Measurements from ENCODE around the gene CP. TPM values are rescaled to one million over a fixed set of nuclear protein-coding genes. Genes with fewer than 3 reads are reported as not detected.

CP gene
- polyA plus RNA-seq, 1 donor (not counting 4 experiments of a cell fraction or from before 2014, with no cell fraction given), result 0.03 TPM

DNA sequence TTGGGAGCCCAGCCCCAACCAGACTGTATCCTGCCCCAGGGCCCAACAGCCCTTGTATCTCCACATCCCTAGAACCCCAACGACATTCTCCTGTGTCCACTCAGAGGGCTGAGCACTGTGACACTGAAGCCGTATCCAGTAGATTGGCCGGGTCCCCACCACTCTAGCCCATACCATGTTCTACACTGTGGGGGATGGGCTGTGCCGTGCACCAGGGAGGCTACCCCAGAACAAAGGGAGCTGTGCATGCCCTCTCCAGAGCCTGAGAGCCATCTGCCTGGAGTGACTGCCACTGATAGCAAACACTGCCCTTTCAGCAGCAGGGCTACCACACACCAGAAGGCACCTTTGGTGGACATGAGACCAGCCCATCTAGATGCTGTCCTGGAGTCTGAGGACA is 37.1 kb upstream of the CP start:
- FAIRE-seq (no peak), DNase-seq (ENCODE audit: low read depth, low spot score) (no peak)
- Histone ChIP-seq H4K20me1 (ENCODE audit: control insufficient read depth, extremely low read depth, insufficient read depth, low read length) (no peaks in the 10 kb centered on the region), H3K79me2 (ENCODE audit: control insufficient read depth, insufficient read depth, low read length) (no peaks in the 10 kb centered on the region), H3K9me3 (ENCODE audit: control insufficient read depth, low read depth, low read length) (no peaks in the 10 kb centered on the region), H3K27me3 (ENCODE audit: control insufficient read depth, extremely low read depth, insufficient read depth, low read length) (no peaks in the 10 kb centered on the region), H3K9me1 (ENCODE audit: control insufficient read depth, extremely low read depth, insufficient read depth, low read length) (no peaks in the 10 kb centered on the region), H3K4me3 (ENCODE audit: control insufficient read depth in 2 of 3, extremely low read depth in 1 of 3, insufficient read depth in 2 of 3, low read depth in 1 of 3, low read length in 3 of 3) (no peak overlapping the region), H3K4me2 (ENCODE audit: control insufficient read depth, extremely low read depth, insufficient read depth, low read depth, low read length) (no peak overlapping the region), H3K27ac (ENCODE audit: control insufficient read depth, insufficient read depth, low read length) (no peak overlapping the region), H3K4me1 (ENCODE audit: control insufficient read depth, extremely low read depth, insufficient read depth, low read length) (no peaks in the 10 kb centered on the region), H2AFZ (ENCODE audit: control insufficient read depth, low read length) (no peak overlapping the region), H3K9ac (ENCODE audit: control insufficient read depth, extremely low read depth, insufficient read depth, low read length) (no peak overlapping the region), H3K36me3 (ENCODE audit: control insufficient read depth in 2 of 2, extremely low read depth in 1 of 2, insufficient read depth in 2 of 2, low read length in 2 of 2) (no peaks in the 10 kb centered on the region)
- TF ChIP-seq EZH2 (IDR thresholded peaks at IDR 0.05; ENCODE audit: low read length), result no peak
- dilution Hi-C loops (cut with MboI; ENCODE audit: extremely low pct_ligation_motif_present, low sequenced_read_pairs), result no loop called here

DNA sequence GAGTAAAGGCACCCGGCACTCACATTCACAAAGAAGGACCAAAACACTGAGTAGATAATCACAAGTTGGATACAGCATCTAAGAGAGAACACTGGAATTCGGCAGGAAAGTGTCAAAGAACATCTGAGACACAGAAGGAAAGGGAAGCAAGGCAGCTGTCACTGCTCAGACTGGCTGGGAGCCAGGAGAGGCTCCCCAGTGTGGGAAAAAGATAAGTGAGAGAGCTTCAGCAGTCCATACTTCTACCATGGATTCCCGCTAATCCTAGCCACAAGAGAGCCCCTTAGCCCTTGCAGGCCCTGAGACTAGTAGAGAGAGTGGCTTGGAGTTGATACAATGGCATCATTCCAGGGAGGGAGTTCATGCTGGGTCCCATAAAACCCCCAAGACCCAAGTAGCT is 36.7 kb upstream of the CP start:
- no peak overlapping the region for H3K4me2 ChIP-seq (ENCODE audit: control insufficient read depth, extremely low read depth, insufficient read depth, low read depth, low read length)
- H3K9ac ChIP-seq (ENCODE audit: control insufficient read depth, extremely low read depth, insufficient read depth, low read length), result no peak overlapping the region
- H3K27ac ChIP-seq (ENCODE audit: control insufficient read depth, insufficient read depth, low read length), result no peak overlapping the region
- TF ChIP-seq, protein P1, sequence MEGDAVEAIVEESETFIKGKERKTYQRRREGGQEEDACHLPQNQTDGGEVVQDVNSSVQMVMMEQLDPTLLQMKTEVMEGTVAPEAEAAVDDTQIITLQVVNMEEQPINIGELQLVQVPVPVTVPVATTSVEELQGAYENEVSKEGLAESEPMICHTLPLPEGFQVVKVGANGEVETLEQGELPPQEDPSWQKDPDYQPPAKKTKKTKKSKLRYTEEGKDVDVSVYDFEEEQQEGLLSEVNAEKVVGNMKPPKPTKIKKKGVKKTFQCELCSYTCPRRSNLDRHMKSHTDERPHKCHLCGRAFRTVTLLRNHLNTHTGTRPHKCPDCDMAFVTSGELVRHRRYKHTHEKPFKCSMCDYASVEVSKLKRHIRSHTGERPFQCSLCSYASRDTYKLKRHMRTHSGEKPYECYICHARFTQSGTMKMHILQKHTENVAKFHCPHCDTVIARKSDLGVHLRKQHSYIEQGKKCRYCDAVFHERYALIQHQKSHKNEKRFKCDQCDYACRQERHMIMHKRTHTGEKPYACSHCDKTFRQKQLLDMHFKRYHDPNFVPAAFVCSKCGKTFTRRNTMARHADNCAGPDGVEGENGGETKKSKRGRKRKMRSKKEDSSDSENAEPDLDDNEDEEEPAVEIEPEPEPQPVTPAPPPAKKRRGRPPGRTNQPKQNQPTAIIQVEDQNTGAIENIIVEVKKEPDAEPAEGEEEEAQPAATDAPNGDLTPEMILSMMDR (optimal IDR thresholded peaks at IDR 0.05 in 1 of 3, IDR thresholded peaks at IDR 0.05 in 1 of 3, conservative IDR thresholded peaks at IDR 0.05 in 1 of 3; ENCODE audit: extremely low read depth in 1 of 3, insufficient read depth in 2 of 3, low read length in 3 of 3), result no peak
- no peak for TF ChIP-seq EZH2 (IDR thresholded peaks at IDR 0.05; ENCODE audit: low read length)
- H3K9me3 ChIP-seq (ENCODE audit: control insufficient read depth, low read depth, low read length), result no peaks in the 10 kb centered on the region
- H2AFZ ChIP-seq (ENCODE audit: control insufficient read depth, low read length), result no peak overlapping the region
- no peak for DNase-seq (ENCODE audit: low read depth, low spot score)
- H4K20me1 ChIP-seq (ENCODE audit: control insufficient read depth, extremely low read depth, insufficient read depth, low read length), result no peaks in the 10 kb centered on the region
- no peaks in the 10 kb centered on the region for H3K4me1 ChIP-seq (ENCODE audit: control insufficient read depth, extremely low read depth, insufficient read depth, low read length)
- dilution Hi-C loops (cut with MboI; ENCODE audit: extremely low pct_ligation_motif_present, low sequenced_read_pairs), result no loop called here
- H3K36me3 ChIP-seq (ENCODE audit: control insufficient read depth in 2 of 2, extremely low read depth in 1 of 2, insufficient read depth in 2 of 2, low read length in 2 of 2), result no peaks in the 10 kb centered on the region
- H3K9me1 ChIP-seq (ENCODE audit: control insufficient read depth, extremely low read depth, insufficient read depth, low read length), result no peaks in the 10 kb centered on the region
- no peak overlapping the region for H3K4me3 ChIP-seq (ENCODE audit: control insufficient read depth in 2 of 3, extremely low read depth in 1 of 3, insufficient read depth in 2 of 3, low read depth in 1 of 3, low read length in 3 of 3)
- no peaks in the 10 kb centered on the region for H3K27me3 ChIP-seq (ENCODE audit: control insufficient read depth, extremely low read depth, insufficient read depth, low read length)
- H3K79me2 ChIP-seq (ENCODE audit: control insufficient read depth, insufficient read depth, low read length), result no peaks in the 10 kb centered on the region
- no peak for FAIRE-seq

- no peak overlapping the region for H3K9ac ChIP-seq (ENCODE audit: control insufficient read depth, extremely low read depth, insufficient read depth, low read length)
- H3K4me1 ChIP-seq (ENCODE audit: control insufficient read depth, extremely low read depth, insufficient read depth, low read length), result peaks cover 4% of the 10 kb centered on the region
- FAIRE-seq, result no peak
- DNase-seq (ENCODE audit: low read depth, low spot score), result no peak
- no peaks in the 10 kb centered on the region for H3K27me3 ChIP-seq (ENCODE audit: control insufficient read depth, extremely low read depth, insufficient read depth, low read length)
- H4K20me1 ChIP-seq (ENCODE audit: control insufficient read depth, extremely low read depth, insufficient read depth, low read length), result no peaks in the 10 kb centered on the region
- no peaks in the 10 kb centered on the region for H3K36me3 ChIP-seq (ENCODE audit: control insufficient read depth in 2 of 2, extremely low read depth in 1 of 2, insufficient read depth in 2 of 2, low read length in 2 of 2)
- no peaks in the 10 kb centered on the region for H3K9me3 ChIP-seq (ENCODE audit: control insufficient read depth, low read depth, low read length)
- TF ChIP-seq, protein P1 (optimal IDR thresholded peaks at IDR 0.05 in 1 of 3, IDR thresholded peaks at IDR 0.05 in 1 of 3, conservative IDR thresholded peaks at IDR 0.05 in 1 of 3; ENCODE audit: extremely low read depth in 1 of 3, insufficient read depth in 2 of 3, low read length in 3 of 3), result no peak
- no peak for TF ChIP-seq EZH2 (IDR thresholded peaks at IDR 0.05; ENCODE audit: low read length)
- no peak overlapping the region for H3K27ac ChIP-seq (ENCODE audit: control insufficient read depth, insufficient read depth, low read length)
- H2AFZ ChIP-seq (ENCODE audit: control insufficient read depth, low read length), result no peak overlapping the region
- H3K9me1 ChIP-seq (ENCODE audit: control insufficient read depth, extremely low read depth, insufficient read depth, low read length), result no peaks in the 10 kb centered on the region
- dilution Hi-C loops (cut with MboI; ENCODE audit: extremely low pct_ligation_motif_present, low sequenced_read_pairs), result no loop called here
- no peaks in the 10 kb centered on the region for H3K79me2 ChIP-seq (ENCODE audit: control insufficient read depth, insufficient read depth, low read length)
- H3K4me2 ChIP-seq (ENCODE audit: control insufficient read depth, extremely low read depth, insufficient read depth, low read depth, low read length), result no peak overlapping the region
- no peak overlapping the region for H3K4me3 ChIP-seq (ENCODE audit: control insufficient read depth in 2 of 3, extremely low read depth in 1 of 3, insufficient read depth in 2 of 3, low read depth in 1 of 3, low read length in 3 of 3)
Measured at GRCh38 chr3:149252272-149252671, 30.6 kb upstream of the CP start.

Measured in keratinocyte (primary cell).